Coronary artery (tissue), 2 donors: ENCODE data around the gene RNF207.

Source experiments
- DNase-seq: peaks from one replicate; pipeline ENCODE4 v3.0.0-alpha.2; 2017; ENCODE audit warnings: low spot score
- H3K27ac ChIP-seq, 2 donors: fragments of 200-600 bp; sonication (generic); one replicate each; pipeline ENCODE4 v1.5.1; 2016 to 2019
- H3K4me3 ChIP-seq: fragments of 200-600 bp; sonication (generic); 2 replicates; pipeline ENCODE4 v1.5.1; 2016; ENCODE audit warnings: mild to moderate bottlenecking, moderate library complexity
- CTCF ChIP-seq: fragments of 200-600 bp; sonication (generic); IDR thresholded peaks from one replicate; pipeline ENCODE4 v1.5.1; 2019; ENCODE audit warnings: antibody characterized with exemption

RNF207 gene

GRCh38 chr1:6200188-6200809 lies 5.6 kb upstream of the RNF207 start:
- peak overlapping the region; percentile 53 to 80 for H3K27ac ChIP-seq
- DNase-seq: no peak
- TF ChIP-seq CTCF: no peak
- peak overlapping the region; percentile 96 for H3K4me3 ChIP-seq

- no peak for TF ChIP-seq CTCF
- Histone ChIP-seq H3K27ac (no peak overlapping the region), H3K4me3 (no peak overlapping the region)
- no peak for DNase-seq
Measured at GRCh38 chr1:6202256-6202655, 3.7 kb upstream of the RNF207 start.

- Histone ChIP-seq H3K4me3 (peak overlapping the region; percentile 76), H3K27ac (peak overlapping the region; percentile 38 to 82)
- DNase-seq: no peak
- TF ChIP-seq CTCF: no peak
Measured at GRCh38 chr1:6206520-6206855, 569 bp downstream of the RNF207 start.

- H3K4me3 ChIP-seq: peak overlapping the region; percentile 76
- no peak for TF ChIP-seq CTCF
Measured at GRCh38 chr1:6207075-6207885, 1.4 kb downstream of the RNF207 start.

GRCh38 chr1:6207921-6208320 lies 2.0 kb downstream of the RNF207 start:
- Histone ChIP-seq H3K4me3 (no peak overlapping the region), H3K27ac (no peak overlapping the region)
- DNase-seq: no peak
- no peak for TF ChIP-seq CTCF

More at GRCh38 chr1:6207075-6207885, 1.4 kb downstream of the RNF207 start:
- no peak overlapping the region for H3K27ac ChIP-seq
- no peak for DNase-seq

GRCh38 chr1:6208723-6209660 lies 3.1 kb downstream of the RNF207 start:
- no peak for DNase-seq
- peak; percentile 34 for TF ChIP-seq CTCF
- H3K27ac ChIP-seq: peak overlapping the region in 1 of 2 donors; percentile 28
- H3K4me3 ChIP-seq: peak overlapping the region; percentile 72
